Raji (cell line): ENCODE data around the gene CNN2.

Experiments used
- POLR2A ChIP-seq: IDR thresholded peaks from 2 replicates; pipeline ENCODE4 v1.6.1; 2011; ENCODE audit warnings: low read depth, low read length, control low read depth; ENCODE audit not compliant: insufficient read depth

Gene CNN2

GRCh38 chr19:1004803-1005664 is 21.4 kb upstream of the CNN2 start:
- TF ChIP-seq POLR2A = no peak

GRCh38 chr19:1006711-1007398 is 19.6 kb upstream of the CNN2 start:
- no peak for TF ChIP-seq POLR2A

- TF ChIP-seq POLR2A = no peak
These were observed 18.8 kb upstream of the CNN2 start for GRCh38 chr19:1007399-1008251.

- TF ChIP-seq POLR2A = no peak
These were observed 18.0 kb upstream of the CNN2 start for GRCh38 chr19:1008268-1009040.

- no peak for TF ChIP-seq POLR2A
These were observed 17.1 kb upstream of the CNN2 start for GRCh38 chr19:1009041-1009980.

GRCh38 chr19:1009981-1010538 is 16.3 kb upstream of the CNN2 start:
- no peak for TF ChIP-seq POLR2A

- TF ChIP-seq POLR2A = no peak
These were observed 15.6 kb upstream of the CNN2 start for GRCh38 chr19:1010586-1011510.

GRCh38 chr19:1011831-1012333 is 14.5 kb upstream of the CNN2 start:
- no peak for TF ChIP-seq POLR2A

GRCh38 chr19:1012334-1012733 is 14.1 kb upstream of the CNN2 start:
- TF ChIP-seq POLR2A = no peak

- TF ChIP-seq POLR2A = no peak
These were observed 13.2 kb upstream of the CNN2 start for GRCh38 chr19:1013218-1013617.

- TF ChIP-seq POLR2A = no peak
These were observed 12.0 kb upstream of the CNN2 start for GRCh38 chr19:1014161-1015060.
